HepG2 (cell line): ENCODE measurements around the gene PRIMPOL. TPM values are rescaled to one million over a fixed set of nuclear protein-coding genes. Genes with fewer than 3 reads are reported as not detected.

Experiments used
- ARID5B ChIP-seq: IDR thresholded peaks from 2 replicates; pipeline ENCODE4 v1.4.0; 2020; ENCODE audit warnings: mild to moderate bottlenecking, missing genetic modification reagents
- ATRX ChIP-seq: sonication (generic); formaldehyde crosslinking; IDR thresholded peaks from 2 replicates; pipeline ENCODE4 v1.4.0; 2020; ENCODE audit warnings: missing genetic modification reagents, borderline replicate concordance
- CC2D1A ChIP-seq: sonication (generic); formaldehyde crosslinking; IDR thresholded peaks from 2 replicates; pipeline ENCODE4 v1.8.1; 2023; ENCODE audit warnings: mild to moderate bottlenecking, missing genetic modification reagents
- GPBP1L1 ChIP-seq: sonication (generic); formaldehyde crosslinking; IDR thresholded peaks from 2 replicates; pipeline ENCODE4 v1.5.0; 2020; ENCODE audit warnings: mild to moderate bottlenecking, missing genetic modification reagents
- HOXA9 ChIP-seq: sonication (generic); formaldehyde crosslinking; IDR thresholded peaks from 2 replicates; pipeline ENCODE4 v1.8.1; 2022; ENCODE audit warnings: missing genetic modification reagents, mild to moderate bottlenecking, moderate library complexity, borderline replicate concordance
- KLF11 ChIP-seq: IDR thresholded peaks from 2 replicates; pipeline ENCODE4 v1.6.1; 2016; ENCODE audit warnings: missing compliant biosample characterization
- NR2F6 ChIP-seq, 2 experiments: IDR thresholded peaks; 2 replicates each; pipeline ENCODE4 v1.6.1; 2016; ENCODE audit warnings: antibody characterized with exemption in 1 of 2, mild to moderate bottlenecking in 1 of 2
- PITX1 ChIP-seq: sonication (generic); formaldehyde crosslinking; IDR thresholded peaks from 2 replicates; pipeline ENCODE4 v1.5.1; 2020; ENCODE audit warnings: mild to moderate bottlenecking, missing genetic modification reagents
- PRDM10 ChIP-seq: sonication (generic); formaldehyde crosslinking; IDR thresholded peaks from 2 replicates; pipeline ENCODE4 v1.4.0; 2020; ENCODE audit warnings: low read depth, missing genetic modification reagents
- RARA ChIP-seq: IDR thresholded peaks from 2 replicates; pipeline ENCODE4 v1.6.1; 2016; ENCODE audit warnings: missing genetic modification reagents, missing compliant biosample characterization
- RBFOX2 ChIP-seq: fragments of 200-400 bp; formaldehyde crosslinking; IDR thresholded peaks from 2 replicates; pipeline ENCODE4 v1.6.1; 2017; ENCODE audit warnings: low read depth, mild to moderate bottlenecking, low read length
- RXRB ChIP-seq: IDR thresholded peaks from 2 replicates; pipeline ENCODE4 v1.6.1; 2016; ENCODE audit warnings: borderline replicate concordance, missing genetic modification reagents, missing compliant biosample characterization
- SOX13 ChIP-seq, 3 experiments: fragments of 450-650 bp in 1 of 3; sonication (generic) in 1 of 3; formaldehyde crosslinking in 1 of 3; IDR thresholded peaks in 2 of 3; conservative IDR thresholded peaks in 1 of 3; 2 replicates each; pipeline versions ENCODE4 v1.5.0 to v1.6.1; 2016 to 2020; ENCODE audit warnings: antibody characterized with exemption in 1 of 3, mild to moderate bottlenecking in 1 of 3, missing compliant biosample characterization in 1 of 3, missing genetic modification reagents in 1 of 3, moderate library complexity in 1 of 3
- SP5 ChIP-seq: IDR thresholded peaks from 2 replicates; pipeline ENCODE4 v1.6.1; 2016; ENCODE audit warnings: low read depth, borderline replicate concordance
- UBTF ChIP-seq: sonication (generic); formaldehyde crosslinking; IDR thresholded peaks from 2 replicates; pipeline ENCODE4 v1.4.0; 2020; ENCODE audit warnings: mild to moderate bottlenecking, missing genetic modification reagents
- WIZ ChIP-seq: sonication (generic); formaldehyde crosslinking; IDR thresholded peaks from 2 replicates; pipeline ENCODE4 v1.5.1; 2020; ENCODE audit warnings: mild to moderate bottlenecking, missing genetic modification reagents
- ZNF224 ChIP-seq: sonication (generic); formaldehyde crosslinking; IDR thresholded peaks from 2 replicates; pipeline ENCODE4 v1.5.0; 2020; ENCODE audit warnings: mild to moderate bottlenecking, missing genetic modification reagents
- ZNF703 ChIP-seq: sonication (generic); formaldehyde crosslinking; IDR thresholded peaks from 2 replicates; pipeline ENCODE4 v1.5.1; 2020; ENCODE audit warnings: missing genetic modification reagents, mild to moderate bottlenecking, moderate library complexity, borderline replicate concordance
- ZNF776 ChIP-seq: sonication (generic); formaldehyde crosslinking; IDR thresholded peaks from 2 replicates; pipeline ENCODE4 v1.4.0; 2020; ENCODE audit warnings: mild to moderate bottlenecking, missing genetic modification reagents
- polyA plus RNA-seq, 8 experiments: library from polyadenylated mRNA; depleted of rRNA in 3 of 8; stranded (reverse) in 7 of 8; unstranded in 1 of 8; fragments of >200 nt; fragmentation: Illumina TruSeq in 4 of 8; extraction: Trizol in 4 of 8; gene quantifications; 2 replicates each; pipeline versions ENCODE4 v1.2.1 to v1.2.3, GENCODE V29; 2011 to 2016; ENCODE audit warnings: low read depth in 4 of 8, missing spikeins in 1 of 8, mixed read lengths in 1 of 8; ENCODE audit not compliant: insufficient read depth in 1 of 8
- total RNA-seq, 5 experiments: library from RNA; depleted of rRNA; stranded (reverse); fragments of >200 nt; fragmentation: Illumina TruSeq; extraction: Trizol; gene quantifications; 2 replicates each; pipeline ENCODE4 v1.2.3, GENCODE V29; 2016; ENCODE audit warnings: low read depth in 1 of 5

Gene PRIMPOL
- total and polyA plus RNA-seq, 2 of the 13 experiments (the other 11 are each of a cell fraction or from before 2014, with no cell fraction given): 7.3 to 11.0 TPM

GRCh38 chr4:184635381-184635780 lies 14.2 kb upstream of the PRIMPOL start (continued):
- TF ChIP-seq ZNF224 (CRISPR knock-in tag) (no peak), SOX13 (IDR thresholded peaks at IDR 0.05) (no peak), SOX13 (CRISPR knock-in tag; conservative IDR thresholded peaks at IDR 0.05 in 1 of 2, IDR thresholded peaks at IDR 0.05 in 1 of 2) (no peak; a peak in 1 of 4 replicates), RXRB (CRISPR knock-in tag) (peak; percentile 73), NR2F6 (IDR thresholded peaks at IDR 0.05) (peak; percentile 73), NR2F6 (CRISPR knock-in tag; IDR thresholded peaks at IDR 0.05) (peak; percentile 47), ATRX (CRISPR knock-in tag) (no peak), RBFOX2 (no peak), KLF11 (CRISPR knock-in tag) (no peak), HOXA9 (no peak), ARID5B (CRISPR knock-in tag) (peak; percentile 44), PRDM10 (no peak), ZNF703 (no peak), CC2D1A (no peak), GPBP1L1 (CRISPR knock-in tag) (no peak), SP5 (CRISPR knock-in tag) (no peak), WIZ (no peak), PITX1 (CRISPR knock-in tag) (no peak), ZNF776 (CRISPR knock-in tag) (no peak), UBTF (CRISPR knock-in tag) (no peak), RARA (CRISPR knock-in tag) (peak; percentile 30; the same call in 1 of the 2 replicates)
